HG03066 (cell line): ENCODE data around the gene DMRT3.
A peak's percentile ranks its signal among the peaks of the same experiment; 100 is the strongest.
"Not testable (repeated sequence)": the region's sequence is repeated elsewhere in the genome, so short reads cannot be mapped to it uniquely, and the experiment has no call there.

Experiments used
- ATAC-seq: cut with Tn5 transposase; IDR thresholded peaks from one replicate; pipeline ENCODE4 v1.9.1; 2021; ENCODE audit warnings: low read depth; ENCODE audit not compliant: unreplicated experiment

The DMRT3 gene

GRCh38 chr9:998299-999110 is 22.1 kb downstream of the DMRT3 start:
- ATAC-seq, result not testable (repeated sequence)

GRCh38 chr9:1001838-1002237 is 25.4 kb downstream of the DMRT3 start:
- ATAC-seq, result no peak

- ATAC-seq, result no peak
These were observed 26.2 kb downstream of the DMRT3 start for GRCh38 chr9:1002678-1003077.

DNA sequence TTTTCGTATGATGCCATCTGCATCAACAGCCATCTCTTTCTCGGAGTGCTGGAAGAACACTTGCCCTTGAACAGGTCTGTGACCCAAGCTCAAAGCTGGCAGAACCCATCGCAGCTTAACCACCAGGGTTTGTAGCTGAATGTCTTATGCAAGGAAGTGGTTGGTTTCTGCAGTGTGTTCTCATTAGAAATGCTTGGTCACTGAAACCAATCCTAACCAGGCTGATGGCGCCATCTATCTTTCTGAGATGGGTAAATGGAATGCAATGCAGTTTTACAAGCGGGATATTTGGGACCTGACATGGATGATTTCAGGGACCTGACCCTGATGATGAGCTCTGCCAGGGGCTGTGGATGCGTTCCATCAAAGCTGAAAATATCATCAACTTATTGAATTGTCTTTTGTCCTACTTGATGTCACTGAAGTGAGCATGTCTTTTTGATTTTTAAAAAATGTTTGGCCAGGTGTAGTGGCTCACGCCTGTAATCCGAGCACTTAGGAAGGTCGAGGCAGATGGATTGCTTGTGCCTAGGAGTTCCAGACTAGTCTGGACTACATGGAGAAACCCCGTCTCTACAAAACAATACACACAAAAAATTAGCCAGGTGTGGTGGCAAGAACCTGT is 28.7 kb downstream of the DMRT3 start:
- ATAC-seq, result no peak

DNA sequence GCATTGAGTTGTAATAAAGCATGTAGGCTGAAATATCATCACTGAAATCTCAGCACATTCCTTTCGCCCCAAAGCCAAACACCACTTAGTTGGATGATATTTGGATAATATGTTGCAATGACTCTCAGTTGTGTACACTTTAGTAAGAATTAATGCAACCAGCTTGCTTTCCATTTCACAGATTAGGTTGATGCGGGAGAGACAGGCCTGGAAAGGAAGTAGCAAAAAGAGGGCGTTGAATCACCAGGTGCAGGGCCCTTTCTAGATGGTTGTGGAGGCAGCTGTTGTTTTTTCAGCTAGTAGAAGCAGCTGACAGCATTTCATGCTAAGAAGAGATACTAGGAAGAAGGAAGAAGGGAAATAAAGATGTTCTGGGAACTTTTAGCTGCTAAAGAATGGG is 30.9 kb downstream of the DMRT3 start:
- no peak for ATAC-seq

DNA sequence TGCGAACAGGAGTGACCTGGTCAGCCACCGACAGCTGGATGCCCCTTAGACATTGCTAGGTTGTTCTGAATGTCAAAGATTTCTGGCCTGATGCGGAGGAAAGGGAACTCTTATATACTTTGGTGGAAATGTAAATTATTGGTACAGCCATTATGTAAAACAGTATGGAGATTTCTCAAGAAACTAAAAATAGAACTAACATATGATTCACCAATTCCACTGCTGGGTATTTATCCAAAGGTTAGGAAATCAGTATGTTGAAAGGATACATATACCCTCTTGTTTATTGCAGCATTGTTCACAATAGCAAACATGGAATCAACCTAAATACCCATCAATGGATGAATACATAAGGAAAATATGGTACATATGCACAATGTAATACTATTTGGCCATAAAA is 31.8 kb downstream of the DMRT3 start:
- no peak for ATAC-seq

DNA sequence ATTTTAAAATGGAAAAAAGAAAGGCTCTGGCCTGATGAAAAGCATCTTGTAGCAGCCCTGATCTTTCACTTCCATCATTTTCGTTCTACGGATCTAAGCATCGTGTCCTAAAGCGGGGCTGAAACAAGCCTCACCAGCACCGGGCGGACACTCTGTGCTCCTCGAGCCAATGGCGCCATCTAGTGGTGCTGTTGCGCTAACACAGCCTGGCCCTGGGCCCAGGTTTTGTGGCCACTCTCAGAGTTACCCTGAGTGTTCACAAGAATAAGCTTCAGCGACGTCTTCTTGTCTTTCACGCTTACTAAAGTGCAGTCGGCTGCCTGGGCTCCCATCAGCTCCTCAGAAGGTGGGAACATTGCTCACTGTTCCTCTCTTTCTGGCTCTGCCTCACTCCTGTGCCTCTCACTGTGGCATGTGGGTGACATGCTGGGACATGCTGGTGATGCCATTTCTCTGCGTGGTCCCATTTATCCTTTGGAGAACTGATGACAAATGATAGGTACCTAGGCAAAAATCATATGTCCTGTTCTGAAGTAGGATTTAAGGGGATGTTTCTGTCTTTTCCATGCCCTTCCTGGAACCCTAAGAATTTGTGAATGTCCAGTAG is 32.7 kb downstream of the DMRT3 start:
- ATAC-seq, result peak; percentile 95

DNA sequence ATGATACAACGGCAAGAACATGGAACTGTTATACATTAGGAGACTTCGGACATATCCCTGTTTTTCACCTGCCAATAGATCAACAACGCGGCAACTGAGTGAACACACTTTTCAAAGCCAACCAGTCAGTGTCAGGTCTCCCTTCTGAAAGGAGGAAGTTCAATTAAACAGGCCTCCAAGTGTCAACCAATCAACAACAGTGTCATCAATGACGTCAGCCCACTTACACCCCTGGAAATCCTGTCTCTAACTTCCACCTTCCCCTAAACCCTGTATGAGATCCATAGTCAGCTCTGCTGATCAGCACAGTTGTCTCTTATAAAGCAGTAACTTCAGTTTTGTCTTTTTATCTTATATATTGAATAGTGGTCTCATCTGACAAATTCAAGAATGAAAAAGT is 36.6 kb downstream of the DMRT3 start:
- ATAC-seq, result no peak

GRCh38 chr9:1014225-1014624 is 37.8 kb downstream of the DMRT3 start:
- no peak for ATAC-seq

GRCh38 chr9:1014640-1015039 is 38.2 kb downstream of the DMRT3 start:
- ATAC-seq, result no peak

- ATAC-seq, result no peak
These were observed 41.7 kb downstream of the DMRT3 start for GRCh38 chr9:1018121-1018520.

DNA sequence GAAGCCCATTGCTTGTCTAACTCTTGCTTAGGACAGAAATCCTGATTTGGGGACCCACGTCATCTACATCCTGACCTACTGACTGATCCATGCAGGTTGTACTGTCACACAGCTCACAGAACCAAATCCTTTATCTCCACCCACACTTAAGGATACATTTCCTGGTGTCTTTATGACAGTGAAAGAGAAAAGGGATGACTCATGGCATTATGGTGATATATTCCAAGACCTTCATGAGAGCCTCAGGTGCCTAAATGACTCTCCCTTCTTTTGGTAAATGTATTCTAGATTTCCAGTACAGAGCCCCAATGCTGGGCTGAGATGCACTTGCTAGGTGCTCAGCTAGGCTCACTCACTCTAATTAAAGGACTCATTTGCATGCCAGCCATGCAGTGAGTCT is 47.7 kb downstream of the DMRT3 start:
- ATAC-seq, result no peak

DNA sequence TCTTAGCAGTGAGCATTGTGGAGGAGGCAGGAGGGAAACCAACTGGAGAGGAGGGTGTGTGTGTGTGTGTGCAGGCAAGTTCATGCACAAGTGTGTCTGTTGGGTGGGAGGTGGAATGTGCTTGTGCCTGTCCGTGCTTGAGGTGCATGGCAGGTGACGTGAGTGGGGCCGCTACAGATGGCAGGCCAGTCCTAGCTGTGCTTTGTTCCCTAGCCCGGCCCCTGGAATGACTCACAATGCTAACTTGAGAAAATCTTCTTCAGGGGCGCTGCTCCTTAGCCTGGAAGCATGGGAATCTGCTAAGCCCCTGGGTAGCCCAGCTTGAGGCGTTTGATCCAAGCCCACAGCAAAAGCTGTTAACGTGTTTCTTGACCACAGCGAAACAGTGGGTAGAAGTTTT is 48.7 kb downstream of the DMRT3 start:
- ATAC-seq, result no peak

DNA sequence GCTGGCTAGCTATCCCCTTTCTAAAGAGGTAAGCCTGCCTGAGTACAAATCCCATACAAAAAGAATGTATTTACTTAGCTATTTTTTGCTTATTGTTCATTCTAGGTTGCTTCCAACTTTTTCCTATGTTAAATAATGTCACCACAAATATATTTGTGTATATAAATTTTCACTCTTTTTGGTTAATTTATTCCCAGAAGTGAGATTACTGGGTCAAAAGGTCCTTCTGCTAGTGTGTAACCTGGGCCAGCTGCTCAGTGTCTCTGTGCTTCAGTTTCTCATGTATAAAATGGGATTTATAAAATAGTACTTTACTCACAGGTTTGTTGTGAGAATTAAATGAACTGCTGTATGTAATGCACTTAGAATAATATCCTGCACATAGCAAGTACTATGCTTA is 49.8 kb downstream of the DMRT3 start:
- no peak for ATAC-seq

DNA sequence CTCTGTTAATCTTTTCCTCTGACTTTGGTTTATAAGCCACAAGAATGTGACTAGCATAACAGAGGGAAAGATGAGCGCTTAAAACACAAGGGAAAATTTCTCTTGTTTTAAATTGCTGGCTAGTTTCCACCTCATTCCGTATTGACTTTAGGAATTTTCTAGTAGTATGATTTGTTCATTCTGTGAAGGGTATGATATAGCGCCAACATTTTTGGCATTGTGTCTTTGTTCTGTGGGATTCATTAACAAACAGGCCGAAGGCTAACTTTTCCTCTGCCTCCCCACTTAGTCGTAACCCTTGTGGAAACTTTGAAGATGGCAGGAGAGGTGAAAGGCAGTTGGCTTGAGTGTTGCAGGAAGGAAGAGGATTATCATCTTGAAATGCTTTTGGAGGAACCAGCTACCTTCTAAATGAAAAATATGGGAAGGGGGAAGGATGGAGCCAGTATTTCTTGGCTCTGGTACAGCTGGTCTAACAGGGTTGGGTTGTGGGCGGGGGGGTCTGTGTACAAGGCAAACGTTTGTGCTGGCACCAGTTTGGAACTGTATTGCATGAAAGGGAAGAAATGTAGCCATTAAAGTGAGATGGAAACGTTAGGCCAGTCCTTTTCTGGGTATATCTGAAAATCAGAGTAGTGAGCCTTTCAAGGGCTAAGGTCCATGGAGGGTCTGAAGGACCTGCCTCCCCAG is 52.2 kb downstream of the DMRT3 start:
- ATAC-seq, result no peak

GRCh38 chr9:1031951-1032601 is 55.6 kb downstream of the DMRT3 start:
- ATAC-seq, result no peak

- no peak for ATAC-seq
These were observed 57.8 kb downstream of the DMRT3 start for GRCh38 chr9:1034271-1034670.

- ATAC-seq, result no peak
These were observed 63.1 kb downstream of the DMRT3 start for GRCh38 chr9:1039589-1039988.
